Liver (tissue), 9 donors: ENCODE results near the gene HOXB4. TPM values are rescaled to one million over a fixed set of nuclear protein-coding genes. Genes with fewer than 3 reads are reported as not detected.

Source experiments
- DNase-seq: peaks from one replicate; pipeline ENCODE4 v3.0.0-alpha.2; 2017; ENCODE audit warnings: low spot score
- H3K27ac ChIP-seq, 2 donors: one replicate each; pipeline ENCODE4 v1.7.0; 2013; ENCODE audit warnings: inconsistent platforms in 2 of 2, low read length in 2 of 2, control low read depth in 1 of 2, low read depth in 1 of 2, mild to moderate bottlenecking in 1 of 2
- H3K27me3 ChIP-seq, 4 donors: one replicate each; pipeline versions ENCODE4 v1.6.1 to v1.7.0; 2013; ENCODE audit warnings: low read length in 3 of 4, inconsistent platforms in 1 of 4, mild to moderate bottlenecking in 1 of 4, moderate library complexity in 1 of 4; ENCODE audit not compliant: control insufficient read depth in 4 of 4, insufficient read depth in 4 of 4
- H3K36me3 ChIP-seq, 4 donors: one replicate each; pipeline versions ENCODE4 v1.6.1 to v1.7.0; 2013; ENCODE audit warnings: low read length in 3 of 4, mild to moderate bottlenecking in 3 of 4, low read depth in 1 of 4, moderate library complexity in 1 of 4; ENCODE audit not compliant: control insufficient read depth in 4 of 4, insufficient read depth in 3 of 4
- H3K4me1 ChIP-seq, 4 donors: one replicate each; pipeline versions ENCODE4 v1.6.1 to v1.7.0; 2013; ENCODE audit warnings: low read length in 3 of 4, mild to moderate bottlenecking in 3 of 4, moderate library complexity in 1 of 4; ENCODE audit not compliant: control insufficient read depth in 4 of 4, insufficient read depth in 4 of 4
- H3K4me3 ChIP-seq, 3 donors: one replicate each; pipeline versions ENCODE4 v1.6.1 to v1.7.0; 2013; ENCODE audit warnings: low read length in 3 of 3, control low read depth in 1 of 3, low read depth in 1 of 3, mild to moderate bottlenecking in 1 of 3
- H3K9ac ChIP-seq, 2 donors: one replicate each; pipeline ENCODE4 v1.7.0; 2013; ENCODE audit warnings: low read length in 2 of 2, mild to moderate bottlenecking in 2 of 2, moderate library complexity in 2 of 2, control low read depth in 1 of 2, low read depth in 1 of 2
- H3K9me3 ChIP-seq, 4 donors: one replicate each; pipeline versions ENCODE4 v1.6.1 to v1.7.0; 2013; ENCODE audit warnings: low read length in 3 of 4; ENCODE audit not compliant: control insufficient read depth in 4 of 4
- ATF3 ChIP-seq: IDR thresholded peaks from 2 replicates; pipeline ENCODE4 v1.6.1; 2016; ENCODE audit warnings: antibody characterized with exemption
- CTCF ChIP-seq: fragments of 150-350 bp; IDR thresholded peaks from 2 replicates; pipeline ENCODE4 v1.5.1; 2017; ENCODE audit warnings: improper control_type of control experiment, low read depth, low read length; ENCODE audit not compliant: missing input control
- EGR1 ChIP-seq, 2 donors: IDR thresholded peaks; 2 replicates each; pipeline ENCODE4 v1.6.1; 2016 to 2018; ENCODE audit warnings: antibody characterized with exemption in 2 of 2, low read depth in 2 of 2
- FOXA1 ChIP-seq: IDR thresholded peaks from 2 replicates; pipeline ENCODE4 v1.6.1; 2016; ENCODE audit warnings: antibody characterized with exemption
- FOXA2 ChIP-seq: IDR thresholded peaks from 2 replicates; pipeline ENCODE4 v1.6.1; 2016; ENCODE audit warnings: antibody characterized with exemption
- GABPA ChIP-seq, 2 donors: IDR thresholded peaks in 1 of 2; conservative IDR thresholded peaks in 1 of 2; 2 replicates each; pipeline ENCODE4 v1.6.1; 2016; ENCODE audit warnings: antibody characterized with exemption in 2 of 2, mild to moderate bottlenecking in 1 of 2, moderate library complexity in 1 of 2
- HNF4A ChIP-seq, 2 donors: conservative IDR thresholded peaks; 2 replicates each; pipeline ENCODE4 v1.6.1; 2016; ENCODE audit warnings: antibody characterized with exemption in 2 of 2, mild to moderate bottlenecking in 2 of 2
- HNF4G ChIP-seq: IDR thresholded peaks from 2 replicates; pipeline ENCODE4 v1.6.1; 2016; ENCODE audit warnings: antibody characterized with exemption
- JUND ChIP-seq, 2 donors: IDR thresholded peaks; 2 replicates each; pipeline ENCODE4 v1.6.1; 2016; ENCODE audit warnings: antibody characterized with exemption in 2 of 2
- MAX ChIP-seq: IDR thresholded peaks from 2 replicates; pipeline ENCODE4 v1.6.1; 2016; ENCODE audit warnings: antibody characterized with exemption
- NR2F2 ChIP-seq: IDR thresholded peaks from 2 replicates; pipeline ENCODE4 v1.6.1; 2016; ENCODE audit warnings: antibody characterized with exemption
- RAD21 ChIP-seq, 2 donors: IDR thresholded peaks; 2 replicates each; pipeline ENCODE4 v1.6.1; 2016; ENCODE audit warnings: antibody characterized with exemption in 2 of 2, mild to moderate bottlenecking in 2 of 2
- REST ChIP-seq: IDR thresholded peaks from 2 replicates; pipeline ENCODE4 v1.6.1; 2016; ENCODE audit warnings: antibody characterized with exemption, mild to moderate bottlenecking
- RXRA ChIP-seq, 2 donors: IDR thresholded peaks; 2 replicates each; pipeline ENCODE4 v1.6.1; 2017 to 2018; ENCODE audit warnings: antibody characterized with exemption in 2 of 2, mild to moderate bottlenecking in 1 of 2
- SP1 ChIP-seq: IDR thresholded peaks from 2 replicates; pipeline ENCODE4 v1.6.1; 2018; ENCODE audit warnings: antibody characterized with exemption, mild to moderate bottlenecking
- TAF1 ChIP-seq: conservative IDR thresholded peaks from 2 replicates; pipeline ENCODE4 v1.6.1; 2016; ENCODE audit warnings: antibody characterized with exemption, mild to moderate bottlenecking
- YY1 ChIP-seq: IDR thresholded peaks from 2 replicates; pipeline ENCODE4 v1.6.1; 2016; ENCODE audit warnings: antibody characterized with exemption, mild to moderate bottlenecking
- ZBTB33 ChIP-seq: IDR thresholded peaks from 2 replicates; pipeline ENCODE4 v1.6.1; 2016; ENCODE audit warnings: antibody characterized with exemption
- WGBS: extraction: QIAGEN DNeasy Blood & Tissue Kit; methylation state at CpG from one replicate; pipeline ENCODE4 v1.1.7; 2013; 5-methylcytosine and 5-hydroxymethylcytosine counted together
- polyA plus RNA-seq, 2 donors: library from polyadenylated mRNA; stranded (reverse) in 1 of 2; unstranded in 1 of 2; fragments of 200-250 nt in 1 of 2; fragments of >200 nt in 1 of 2; fragmentation: Nextera tagmentation in 1 of 2; extraction: Ambion mirVana in 1 of 2; gene quantifications; one replicate each; pipeline versions ENCODE4 v1.2.1 to v1.2.3, GENCODE V29; 2013 to 2015
- total RNA-seq, 2 donors: library from RNA; depleted of rRNA; stranded (reverse); fragments of >200 nt; gene quantifications; one replicate each; pipeline ENCODE4 v1.2.3, GENCODE V29; 2014
- donor health status: healthy.
- donor health status: healthy.
- donor health status: healthy.
- donor health status: healthy.
- donor health status: healthy.

Gene HOXB4
- total and polyA plus RNA-seq, 4 donors, result 0.19 to 0.75 (median 0.50) TPM

- H3K9me3 ChIP-seq, result no peaks in the 10 kb centered on the region
- no peak for TF ChIP-seq ATF3
- no peak for TF ChIP-seq REST
- no peak for TF ChIP-seq HNF4A (conservative IDR thresholded peaks at IDR 0.05)
- TF ChIP-seq GABPA (IDR thresholded peaks at IDR 0.05 in 1 of 2, conservative IDR thresholded peaks at IDR 0.05 in 1 of 2), result no peak
- TF ChIP-seq CTCF, result no peak
- TF ChIP-seq FOXA1, result no peak
- no peak for TF ChIP-seq RXRA (IDR thresholded peaks at IDR 0.05)
- TF ChIP-seq ZBTB33, result no peak
- no peak for TF ChIP-seq FOXA2
- TF ChIP-seq HNF4G, result no peak
- no peak for TF ChIP-seq YY1
- TF ChIP-seq EGR1 (IDR thresholded peaks at IDR 0.05; ENCODE audit: low read depth in 2 of 2), result no peak
- TF ChIP-seq SP1, result no peak
- TF ChIP-seq NR2F2, result no peak
- TF ChIP-seq MAX, result no peak
- no peak for TF ChIP-seq RAD21 (IDR thresholded peaks at IDR 0.05)
- TF ChIP-seq TAF1, result no peak
- no peak for TF ChIP-seq JUND (IDR thresholded peaks at IDR 0.05)
- H3K4me1 ChIP-seq, result peaks cover 0 to 12% (median 3%) of the 10 kb centered on the region in 4 donors
- peak overlapping the region in 1 of 2 donors; percentile 53 for H3K27ac ChIP-seq
- no peak overlapping the region for H3K4me3 ChIP-seq
- H3K36me3 ChIP-seq, result no peaks in the 10 kb centered on the region
- peaks cover under 1 to 10% (median 5%) of the 10 kb centered on the region in 4 donors for H3K27me3 ChIP-seq
- no peak for DNase-seq
- H3K9ac ChIP-seq, result no peak overlapping the region
- WGBS, result 32% methylated on average over 10 of the region's 10 CpGs
Measured at GRCh38 chr17:48546137-48546923, 31.8 kb downstream of the HOXB4 start.
